Glomerular visceral epithelial cell (primary cell): Measurements from ENCODE around the gene PCBP3.

Experiments
- DNase-seq: peaks from one replicate; pipeline ENCODE4 v3.0.0-alpha.2; 2016; ENCODE audit errors: extremely low spot score

The PCBP3 gene

GRCh38 chr21:45991606-45992300, 348.2 kb downstream of the PCBP3 start:
- DNase-seq: no peak
